GM21423 (cell line): ENCODE measurements around the gene GRK4.
"Not testable (repeated sequence)": the region's sequence is repeated elsewhere in the genome, so short reads cannot be mapped to it uniquely, and the experiment has no call there.

Experiments used
- ATAC-seq: cut with Tn5 transposase; IDR thresholded peaks from one replicate; pipeline ENCODE4 v1.9.1; 2021; ENCODE audit warnings: mild to moderate bottlenecking, moderate library complexity; ENCODE audit not compliant: unreplicated experiment

The GRK4 gene

GRCh38 chr4:3036131-3036952 lies 73.0 kb downstream of the GRK4 start:
- no peak for ATAC-seq

GRCh38 chr4:3037957-3038461 lies 74.6 kb downstream of the GRK4 start:
- no peak for ATAC-seq

- ATAC-seq: no peak
Measured at GRCh38 chr4:3039706-3040366, 76.5 kb downstream of the GRK4 start.

- no peak for ATAC-seq
Measured at GRCh38 chr4:3040452-3041191, 77.3 kb downstream of the GRK4 start.

- ATAC-seq: no peak
Measured at GRCh38 chr4:3041192-3042142, 78.1 kb downstream of the GRK4 start.

- no peak for ATAC-seq
Measured at GRCh38 chr4:3042226-3042625, 78.9 kb downstream of the GRK4 start.

GRCh38 chr4:3043282-3044020 lies 80.1 kb downstream of the GRK4 start:
- ATAC-seq: no peak

- ATAC-seq: peak; percentile 24
Measured at GRCh38 chr4:3044870-3045819, 81.8 kb downstream of the GRK4 start.

GRCh38 chr4:3046162-3046561 lies 82.8 kb downstream of the GRK4 start:
- ATAC-seq: no peak

GRCh38 chr4:3046623-3047022 lies 83.3 kb downstream of the GRK4 start:
- no peak for ATAC-seq

GRCh38 chr4:3047464-3048286 lies 84.3 kb downstream of the GRK4 start:
- peak; percentile 87 for ATAC-seq

GRCh38 chr4:3051141-3051897 lies 87.9 kb downstream of the GRK4 start:
- not testable (repeated sequence) for ATAC-seq

GRCh38 chr4:3054169-3054759 lies 90.9 kb downstream of the GRK4 start:
- no peak for ATAC-seq

- ATAC-seq: no peak
Measured at GRCh38 chr4:3059943-3060342, 96.6 kb downstream of the GRK4 start.

GRCh38 chr4:3060946-3061345 lies 97.6 kb downstream of the GRK4 start:
- no peak for ATAC-seq

GRCh38 chr4:3062471-3062870 lies 99.1 kb downstream of the GRK4 start:
- ATAC-seq: no peak

GRCh38 chr4:3065551-3065950 lies 102.2 kb downstream of the GRK4 start:
- no peak for ATAC-seq
